PC-3 (cell line): Measurements from ENCODE around the gene SLC35D1. TPM values are rescaled to one million over a fixed set of nuclear protein-coding genes. Genes with fewer than 3 reads are reported as not detected.
A peak's percentile ranks its signal among the peaks of the same experiment; 100 is the strongest.

ENCODE experiments used
- ATAC-seq: fragments of 200-7000 bp; cut with Tn5 transposase; 2 replicates; pipeline ENCODE4 v1.9.1; 2020; ENCODE audit warnings: mild to moderate bottlenecking, moderate library complexity
- BruUV-seq: library from RNA; stranded (reverse); fragments of 400-500 nt; replicated peaks from 2 replicates; lab custom pipeline; 2021; lab: Mats Ljungman, UMichigan
- CTCF ChIA-PET: fragments of 300-600 bp; sonication (Branson Sonifier 250); formaldehyde crosslinking; loops from one replicate; lab custom pipeline; 2022; ENCODE audit warnings: antibody characterized with exemption; lab: Charles Lee
- POLR2A ChIA-PET: fragments of 300-600 bp; sonication (Branson Sonifier 250); formaldehyde crosslinking; loops from one replicate; lab custom pipeline; 2022; ENCODE audit warnings: antibody characterized with exemption; ENCODE audit not compliant: unreplicated experiment; lab: Charles Lee
- DNase-seq: peaks from one replicate; pipeline ENCODE4 v3.0.0-alpha.2; 2015
- H2AFZ ChIP-seq: fragments of 300-600 bp; sonication (generic); 2 replicates; pipeline ENCODE4 v1.6.0; 2016; ENCODE audit warnings: antibody characterized with exemption, low read length
- H3F3A ChIP-seq: fragments of 300-600 bp; sonication (generic); one replicate; pipeline ENCODE4 v1.6.0; 2017; ENCODE audit warnings: antibody characterized with exemption, low read length, control low read depth, mild to moderate bottlenecking; ENCODE audit not compliant: unreplicated experiment
- H3K27ac ChIP-seq: fragments of 300-600 bp; sonication (generic); 2 replicates; pipeline ENCODE4 v1.5.1; 2016; ENCODE audit warnings: mild to moderate bottlenecking, low read length
- H3K27me3 ChIP-seq: fragments of 300-600 bp; sonication (generic); 2 replicates; pipeline ENCODE4 v1.6.1; 2016; ENCODE audit warnings: low read length, mixed read lengths
- H3K36me3 ChIP-seq: fragments of 300-600 bp; sonication (generic); 2 replicates; pipeline ENCODE4 v1.6.1; 2016; ENCODE audit warnings: low read depth, mixed run types, low read length, mixed read lengths
- H3K4me1 ChIP-seq: fragments of 300-600 bp; sonication (generic); 2 replicates; pipeline ENCODE4 v1.5.1; 2016; ENCODE audit warnings: low read length; ENCODE audit not compliant: insufficient read depth
- H3K4me2 ChIP-seq: fragments of 300-600 bp; sonication (generic); 2 replicates; pipeline ENCODE4 v1.6.0; 2016; ENCODE audit warnings: low read length
- H3K4me3 ChIP-seq: fragments of 300-600 bp; sonication (generic); 2 replicates; pipeline ENCODE4 v1.5.1; 2016; ENCODE audit warnings: mild to moderate bottlenecking, low read length, mixed read lengths
- H3K79me2 ChIP-seq: fragments of 300-600 bp; sonication (generic); 2 replicates; pipeline ENCODE4 v1.6.1; 2017; ENCODE audit warnings: low read length, mixed read lengths
- H3K9ac ChIP-seq: fragments of 300-600 bp; sonication (generic); 2 replicates; pipeline ENCODE4 v1.6.0; 2016; ENCODE audit warnings: mild to moderate bottlenecking, low read length
- H3K9me2 ChIP-seq: fragments of 300-600 bp; sonication (generic); replicated peaks from 2 replicates; pipeline ENCODE4 v1.6.1; 2016; ENCODE audit warnings: mixed run types, low read length, mixed read lengths
- H3K9me3 ChIP-seq: fragments of 300-600 bp; sonication (generic); 2 replicates; pipeline ENCODE4 v1.6.1; 2016; ENCODE audit warnings: low read length, mixed read lengths
- H4K20me1 ChIP-seq: fragments of 300-600 bp; sonication (generic); 2 replicates; pipeline ENCODE4 v1.6.1; 2016; ENCODE audit warnings: low read length, mixed read lengths
- CTCF ChIP-seq: fragments of 300-600 bp; sonication (generic); conservative IDR thresholded peaks from 2 replicates; pipeline ENCODE4 v1.5.1; 2017; ENCODE audit warnings: antibody characterized with exemption, low read depth, mild to moderate bottlenecking, low read length
- EZH2 ChIP-seq: fragments of 300-600 bp; sonication (generic); IDR thresholded peaks from one replicate; pipeline ENCODE4 v1.6.1; 2017; ENCODE audit warnings: antibody characterized with exemption, mild to moderate bottlenecking, low read length; ENCODE audit not compliant: unreplicated experiment
- EZH2phosphoT487 ChIP-seq: fragments of 300-600 bp; sonication (generic); IDR thresholded peaks from 2 replicates; pipeline ENCODE4 v1.6.1; 2018; ENCODE audit warnings: mild to moderate bottlenecking, antibody characterized with exemption, low read length, borderline replicate concordance
- intact Hi-C: fragments of 100-400 bp; cut with micrococcal nuclease; formaldehyde crosslinking; loops from 2 replicates; pipeline ENCODE4 v1.9.0; 2023
- total RNA-seq: library from RNA; depleted of rRNA; stranded (reverse); fragments of >200 nt; gene quantifications from 2 replicates; pipeline ENCODE4 v1.2.3, GENCODE V29; 2014

Gene SLC35D1
- total RNA-seq, 1 experiment from 2014 or later: 6.1 TPM

GRCh38 chr1:66998972-66999371 is 55.0 kb downstream of the SLC35D1 start:
- H2AFZ ChIP-seq: no peak overlapping the region
- H3K4me1 ChIP-seq: no peaks in the 10 kb centered on the region
- ChIA-PET CTCF (interaction anchor here (0.6 kb wide), 1 partner anchor 112 kb away, joined by 4 read pairs; no protein-coding TSS in a partner anchor), POLR2A (no interaction called here)
- intact Hi-C loops: loop anchor here (5.0 kb wide), 2 partner anchors 53 to 503 kb away; partner anchors contain the start of gene SLC35D1
- no TSS peak for BruUV-seq
- no peak for DNase-seq
- H3K9me3 ChIP-seq: no peaks in the 10 kb centered on the region
- no peak overlapping the region for H3K27ac ChIP-seq
- H3K79me2 ChIP-seq: no peaks in the 10 kb centered on the region
- no peak overlapping the region for H3K4me2 ChIP-seq
- no peaks in the 10 kb centered on the region for H4K20me1 ChIP-seq
- no peaks in the 10 kb centered on the region for H3K36me3 ChIP-seq
- TF ChIP-seq CTCF: no peak
- no peak for TF ChIP-seq EZH2
- TF ChIP-seq EZH2phosphoT487: no peak
- H3K9ac ChIP-seq: no peak overlapping the region
- H3K4me3 ChIP-seq: no peak overlapping the region
- no peaks in the 10 kb centered on the region for H3K9me2 ChIP-seq
- ATAC-seq: no peak; the same call in 1 of the 2 replicates
- H3F3A ChIP-seq: no peaks in the 10 kb centered on the region
- H3K27me3 ChIP-seq: no peaks in the 10 kb centered on the region

DNA sequence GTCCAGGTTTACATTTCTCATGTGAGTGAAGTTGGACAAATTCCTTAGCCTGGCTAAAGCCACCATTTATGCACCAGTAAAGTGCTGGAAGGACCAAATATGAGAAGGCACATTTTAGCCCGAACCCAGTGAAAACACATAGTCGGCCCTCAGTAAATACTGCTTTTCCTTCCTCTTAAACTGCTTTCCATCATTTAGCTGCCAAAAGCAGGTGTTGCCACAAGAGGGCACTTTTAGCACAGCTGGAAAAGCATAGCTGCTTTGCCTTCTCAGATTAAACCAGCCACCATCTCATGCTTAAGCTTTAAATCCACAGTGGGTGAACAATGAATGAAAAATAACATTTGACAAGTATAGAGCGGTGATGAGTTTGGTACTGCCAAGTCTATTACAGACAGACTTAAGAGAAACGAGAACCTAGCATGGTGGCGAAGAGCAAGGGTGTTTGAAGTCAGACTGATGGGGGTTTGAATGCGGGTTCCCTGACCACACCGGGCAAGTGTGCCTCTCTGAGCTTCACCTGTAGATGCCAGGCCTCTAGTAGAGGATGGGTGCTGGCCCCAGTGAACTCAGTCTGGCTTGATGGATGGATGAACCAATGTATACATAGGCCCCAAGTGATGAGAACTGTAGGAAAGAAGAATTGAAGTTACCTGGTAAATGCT is 57.8 kb downstream of the SLC35D1 start:
- Histone ChIP-seq H4K20me1 (no peaks in the 10 kb centered on the region), H3K4me2 (no peak overlapping the region), H3F3A (no peaks in the 10 kb centered on the region), H3K9me2 (no peaks in the 10 kb centered on the region), H3K9me3 (no peaks in the 10 kb centered on the region), H3K27me3 (no peaks in the 10 kb centered on the region), H3K9ac (no peak overlapping the region), H3K27ac (no peak overlapping the region), H3K4me1 (no peaks in the 10 kb centered on the region), H3K36me3 (no peaks in the 10 kb centered on the region), H2AFZ (no peak overlapping the region), H3K4me3 (no peak overlapping the region), H3K79me2 (no peaks in the 10 kb centered on the region)
- ATAC-seq (peak; percentile 79), DNase-seq (peak; percentile 81)
- no peak for TF ChIP-seq EZH2
- peak; percentile 93 for TF ChIP-seq CTCF
- BruUV-seq: no TSS peak
- CTCF ChIA-PET: interaction anchor here (0.6 to 1.7 kb wide), 2 partner anchors 110 to 153 kb away, joined by 3 to 6 read pairs; no protein-coding TSS in a partner anchor
- intact Hi-C loops: loop anchor here (1.0 to 5.0 kb wide), 5 partner anchors 56 to 506 kb away; partner anchors contain the start of gene SLC35D1
- POLR2A ChIA-PET: interaction anchor here (1.0 kb wide), 1 partner anchor 215 kb away, joined by 4 read pairs; no protein-coding TSS in a partner anchor

- intact Hi-C loops: no loop called here
- no TSS peak for BruUV-seq
- H3K9ac ChIP-seq: no peak overlapping the region
These were observed 60.9 kb downstream of the SLC35D1 start for GRCh38 chr1:66993076-66993475.

More at GRCh38 chr1:66993076-66993475, 60.9 kb downstream of the SLC35D1 start:
- H3F3A ChIP-seq: no peaks in the 10 kb centered on the region
- DNase-seq: no peak
- no peaks in the 10 kb centered on the region for H4K20me1 ChIP-seq
- H3K27me3 ChIP-seq: no peaks in the 10 kb centered on the region
- H3K27ac ChIP-seq: no peak overlapping the region
- H3K9me3 ChIP-seq: no peaks in the 10 kb centered on the region
- H3K4me1 ChIP-seq: no peaks in the 10 kb centered on the region
- ChIA-PET POLR2A (no interaction called here), CTCF (no interaction called here)
- H3K4me3 ChIP-seq: no peak overlapping the region
- H3K79me2 ChIP-seq: no peaks in the 10 kb centered on the region
- no peak for ATAC-seq
- no peak for TF ChIP-seq EZH2
- TF ChIP-seq CTCF: no peak
- no peak for TF ChIP-seq EZH2phosphoT487
- no peaks in the 10 kb centered on the region for H3K36me3 ChIP-seq
- H3K9me2 ChIP-seq: no peaks in the 10 kb centered on the region
- H3K4me2 ChIP-seq: no peak overlapping the region
- H2AFZ ChIP-seq: no peak overlapping the region
